DND-41 (cell line): ENCODE results near the gene PIK3CD.

Experiments
- ATAC-seq: fragments of 200-7000 bp; cut with Tn5 transposase; 3 replicates; pipeline ENCODE4 v1.9.1; 2021; ENCODE audit warnings: low read depth; ENCODE audit not compliant: insufficient read depth
- DNase-seq: peaks from one replicate; pipeline ENCODE4 v3.0.0-alpha.2; 2020
- H2AFZ ChIP-seq: 2 replicates; pipeline ENCODE4 v1.6.0; 2012; ENCODE audit warnings: low read depth, low read length
- H3K27ac ChIP-seq: 2 replicates; pipeline ENCODE4 v1.5.1; 2012; ENCODE audit warnings: low read length, inconsistent platforms
- H3K27me3 ChIP-seq: fragments of 200-600 bp; sonication (generic); 2 replicates; pipeline ENCODE4 v1.6.0; 2012; ENCODE audit warnings: low read length, mild to moderate bottlenecking, inconsistent platforms; ENCODE audit not compliant: insufficient read depth, poor library complexity
- H3K36me3 ChIP-seq: 2 replicates; pipeline ENCODE4 v1.5.1; 2012; ENCODE audit warnings: low read length, inconsistent platforms; ENCODE audit not compliant: insufficient read depth
- H3K4me1 ChIP-seq: 2 replicates; pipeline ENCODE4 v1.5.1; 2012; ENCODE audit warnings: mild to moderate bottlenecking, low read length; ENCODE audit not compliant: insufficient read depth
- H3K4me2 ChIP-seq: 2 replicates; pipeline ENCODE4 v1.6.0; 2012; ENCODE audit warnings: mild to moderate bottlenecking, moderate library complexity, low read length, inconsistent platforms; ENCODE audit not compliant: insufficient read depth
- H3K4me3 ChIP-seq, 2 experiments: fragments of 200-600 bp in 1 of 2; shearing (Covaris generic) in 1 of 2; 2 replicates each; pipeline ENCODE4 v1.5.1; 2012 to 2016; ENCODE audit warnings: inconsistent platforms in 2 of 2, low read length in 2 of 2, mild to moderate bottlenecking in 2 of 2, low read depth in 1 of 2, moderate library complexity in 1 of 2
- H3K79me2 ChIP-seq: 2 replicates; pipeline ENCODE4 v1.6.0; 2012; ENCODE audit warnings: low read length, inconsistent platforms; ENCODE audit not compliant: insufficient read depth
- H3K9ac ChIP-seq: 2 replicates; pipeline ENCODE4 v1.6.0; 2012; ENCODE audit warnings: low read depth, mild to moderate bottlenecking, inconsistent platforms, low read length, moderate library complexity
- H3K9me3 ChIP-seq: 2 replicates; pipeline ENCODE4 v1.5.1; 2012; ENCODE audit warnings: low read length, moderate library complexity, mild to moderate bottlenecking, inconsistent platforms; ENCODE audit not compliant: insufficient read depth, severe bottlenecking
- H4K20me1 ChIP-seq: 2 replicates; pipeline ENCODE4 v1.6.0; 2012; ENCODE audit warnings: low read length; ENCODE audit not compliant: insufficient read depth
- CTCF ChIP-seq: IDR thresholded peaks from 2 replicates; pipeline ENCODE4 v1.5.1; 2012; ENCODE audit warnings: borderline replicate concordance, low read length, moderate library complexity, mild to moderate bottlenecking; ENCODE audit not compliant: poor library complexity, severe bottlenecking; ENCODE audit errors: extremely low read depth
- EZH2 ChIP-seq: IDR thresholded peaks from 3 replicates; pipeline ENCODE4 v1.6.1; 2012; ENCODE audit warnings: borderline replicate concordance, low read depth, mild to moderate bottlenecking, moderate library complexity, low read length, inconsistent platforms; ENCODE audit not compliant: severe bottlenecking

The PIK3CD gene

GRCh38 chr1:9703165-9703509 is 51.6 kb downstream of the PIK3CD start:
- no peak for DNase-seq
- no peak overlapping the region for H3K4me2 ChIP-seq
- TF ChIP-seq EZH2 (no peak), CTCF (no peak)
- peak overlapping the region; percentile 37 for H3K27ac ChIP-seq
- no peak for ATAC-seq
- H3K27me3 ChIP-seq, result no peaks in the 10 kb centered on the region
- H3K9me3 ChIP-seq, result no peaks in the 10 kb centered on the region
- H3K4me1 ChIP-seq, result peaks cover 29% of the 10 kb centered on the region
- no peak overlapping the region for H3K9ac ChIP-seq
- no peak overlapping the region for H2AFZ ChIP-seq
- peaks cover 52% of the 10 kb centered on the region for H3K36me3 ChIP-seq
- peaks cover 17% of the 10 kb centered on the region for H4K20me1 ChIP-seq
- peaks cover 94% of the 10 kb centered on the region for H3K79me2 ChIP-seq
- no peak overlapping the region for H3K4me3 ChIP-seq

- H3K4me2 ChIP-seq, result no peak overlapping the region
- TF ChIP-seq EZH2 (no peak), CTCF (no peak)
- H4K20me1 ChIP-seq, result peaks cover 12% of the 10 kb centered on the region; the same call in 1 of the 2 replicates
- peak overlapping the region; percentile 57 for H3K27ac ChIP-seq
- no peak for DNase-seq
- peaks cover 52% of the 10 kb centered on the region for H3K36me3 ChIP-seq
- no peaks in the 10 kb centered on the region for H3K27me3 ChIP-seq
- no peak overlapping the region for H3K9ac ChIP-seq
- no peak for ATAC-seq
- H3K79me2 ChIP-seq, result peaks cover 94% of the 10 kb centered on the region
- H3K9me3 ChIP-seq, result no peaks in the 10 kb centered on the region
- H2AFZ ChIP-seq, result no peak overlapping the region
- H3K4me1 ChIP-seq, result peaks cover 29% of the 10 kb centered on the region
- no peak overlapping the region for H3K4me3 ChIP-seq
Observed at GRCh38 chr1:9703681-9704080, 52.1 kb downstream of the PIK3CD start.

GRCh38 chr1:9705337-9706093 is 54.0 kb downstream of the PIK3CD start:
- Histone ChIP-seq H3K27me3 (no peaks in the 10 kb centered on the region), H3K79me2 (peaks cover 90% of the 10 kb centered on the region), H3K4me1 (peaks cover 29% of the 10 kb centered on the region), H4K20me1 (peaks cover 4% of the 10 kb centered on the region; the same call in 1 of the 2 replicates), H3K9me3 (no peaks in the 10 kb centered on the region), H3K4me3 (no peak overlapping the region), H3K9ac (no peak overlapping the region), H2AFZ (no peak overlapping the region), H3K27ac (peak overlapping the region; percentile 45; the same call in 1 of the 2 replicates), H3K4me2 (no peak overlapping the region), H3K36me3 (peaks cover 50% of the 10 kb centered on the region)
- TF ChIP-seq EZH2 (no peak), CTCF (no peak)
- ATAC-seq (no peak), DNase-seq (no peak)
